Endothelial cell of umbilical vein (primary cell): ENCODE data around the gene ZNF491. TPM values are rescaled to one million over a fixed set of nuclear protein-coding genes. Genes with fewer than 3 reads are reported as not detected.
"Not testable (repeated sequence)": the region's sequence is repeated elsewhere in the genome, so short reads cannot be mapped to it uniquely, and the experiment has no call there.

Experiments
- BruUV-seq: library from RNA; stranded (reverse); fragments of 400-500 nt; replicated peaks from 2 replicates; lab custom pipeline; 2021; lab: Mats Ljungman, UMichigan
- CTCF ChIA-PET: fragments of 300-600, 350-600 bp; sonication (Branson Sonifier 250); formaldehyde crosslinking; loops from one replicate; lab custom pipeline; 2021; ENCODE audit warnings: antibody characterized with exemption, inconsistent platforms; lab: Charles Lee
- POLR2A ChIA-PET: fragments of 300-600, 350-600 bp; sonication (Branson Sonifier 250); formaldehyde crosslinking; loops from one replicate; lab custom pipeline; 2021; ENCODE audit warnings: antibody characterized with exemption, inconsistent platforms; lab: Charles Lee
- DNase-seq: peaks from one replicate; pipeline ENCODE4 v3.0.0-alpha.2; 2011; ENCODE audit warnings: low read depth, low spot score
- FAIRE-seq: peaks from 2 replicates; lab custom pipeline; 2011; peaks lifted over from hg19 to GRCh38; lab: Jason Lieb, UNC
- H2AFZ ChIP-seq: 2 replicates; pipeline ENCODE4 v1.6.0; 2012; ENCODE audit warnings: low read depth, low read length, control low read depth, inconsistent platforms
- H3K27ac ChIP-seq: 2 replicates; pipeline ENCODE4 v1.5.1; 2011; ENCODE audit warnings: low read depth, mild to moderate bottlenecking, control low read depth, low read length, moderate library complexity; ENCODE audit not compliant: insufficient read depth
- H3K27me3 ChIP-seq, 2 experiments: 2 replicates each; pipeline versions ENCODE4 v1.6.0 to v1.6.1; 2011; ENCODE audit warnings: low read length in 2 of 2, mixed read lengths in 1 of 2; ENCODE audit not compliant: control insufficient read depth in 2 of 2, insufficient read depth in 2 of 2
- H3K36me3 ChIP-seq, 2 experiments: 2 replicates in 1 of 2; 3 replicates in 1 of 2; pipeline ENCODE4 v1.5.1; 2011; ENCODE audit warnings: low read length in 2 of 2, mild to moderate bottlenecking in 1 of 2, moderate library complexity in 1 of 2; ENCODE audit not compliant: control insufficient read depth in 2 of 2, insufficient read depth in 2 of 2; ENCODE audit errors: extremely low read depth in 1 of 2
- H3K4me1 ChIP-seq: 3 replicates; pipeline ENCODE4 v1.5.1; 2011; ENCODE audit warnings: mild to moderate bottlenecking, low read length; ENCODE audit not compliant: control insufficient read depth, insufficient read depth; ENCODE audit errors: extremely low read depth
- H3K4me2 ChIP-seq: 2 replicates; pipeline ENCODE4 v1.6.1; 2011; ENCODE audit warnings: low read length, control low read depth, mixed read lengths; ENCODE audit not compliant: insufficient read depth
- H3K4me3 ChIP-seq, 3 experiments: fragments of 200-600 bp in 1 of 3; sonication (generic), shearing (Covaris generic) in 1 of 3; replicated peaks in 1 of 3; 2 replicates each; pipeline ENCODE4 v1.5.1; 2011 to 2016; ENCODE audit warnings: control low read depth in 3 of 3, low read length in 3 of 3, mild to moderate bottlenecking in 2 of 3, inconsistent platforms in 1 of 3, low read depth in 1 of 3, moderate library complexity in 1 of 3; ENCODE audit not compliant: insufficient read depth in 1 of 3
- H3K79me2 ChIP-seq: 2 replicates; pipeline ENCODE4 v1.6.0; 2012; ENCODE audit warnings: low read length, inconsistent platforms; ENCODE audit not compliant: control insufficient read depth, insufficient read depth
- H3K9ac ChIP-seq: replicated peaks from 2 replicates; pipeline ENCODE3; 2011; ENCODE audit warnings: low read length, control low read depth; ENCODE audit not compliant: insufficient read depth; ENCODE audit errors: extremely low read depth
- H3K9me1 ChIP-seq: replicated peaks from 3 replicates; pipeline ENCODE4 v1.6.0; 2011; ENCODE audit warnings: mild to moderate bottlenecking, low read length; ENCODE audit not compliant: control insufficient read depth, insufficient read depth; ENCODE audit errors: extremely low read depth
- H3K9me3 ChIP-seq: replicated peaks from 2 replicates; pipeline ENCODE4 v1.5.1; 2012; ENCODE audit warnings: low read length, inconsistent platforms; ENCODE audit not compliant: control insufficient read depth, insufficient read depth
- H4K20me1 ChIP-seq: replicated peaks from 2 replicates; pipeline ENCODE3; 2011; ENCODE audit warnings: mild to moderate bottlenecking, low read length; ENCODE audit not compliant: control insufficient read depth, insufficient read depth; ENCODE audit errors: extremely low read depth
- EZH2 ChIP-seq: IDR thresholded peaks from 2 replicates; pipeline ENCODE4 v1.6.1; 2012; ENCODE audit warnings: borderline replicate concordance, low read depth, mild to moderate bottlenecking, moderate library complexity, low read length, inconsistent platforms; ENCODE audit not compliant: severe bottlenecking
- FOS ChIP-seq: IDR thresholded peaks from 2 replicates; pipeline ENCODE4 v1.6.1; 2011; ENCODE audit warnings: mild to moderate bottlenecking, low read length, moderate library complexity, borderline replicate concordance; ENCODE audit not compliant: insufficient read depth
- GATA2 ChIP-seq: IDR thresholded peaks from 2 replicates; pipeline ENCODE4 v1.7.0; 2011; ENCODE audit warnings: low read depth, mild to moderate bottlenecking, moderate library complexity, mixed read lengths, low read length; ENCODE audit not compliant: insufficient read length, insufficient read depth
- JUN ChIP-seq: IDR thresholded peaks from 2 replicates; pipeline ENCODE4 v1.6.1; 2011; ENCODE audit warnings: borderline replicate concordance, low read depth; ENCODE audit not compliant: insufficient read length, insufficient read depth
- MYC ChIP-seq: IDR thresholded peaks from one replicate; pipeline ENCODE4 v1.6.1; 2011; ENCODE audit warnings: mild to moderate bottlenecking, low read depth, low read length
- dilution Hi-C: fragments of 300-500 bp; cut with MboI; formaldehyde crosslinking; loops from one replicate; pipeline ENCODE4 v1.15.0; 2019; ENCODE audit warnings: low sequenced_read_pairs; ENCODE audit not compliant: extremely low pct_ligation_motif_present
- intact Hi-C: fragments of 100-400 bp; cut with micrococcal nuclease; formaldehyde crosslinking; loops from one replicate; pipeline ENCODE4 v1.10.0; 2022
- polyA plus RNA-seq, 4 experiments: library from polyadenylated mRNA; depleted of rRNA in 3 of 4; stranded (reverse) in 3 of 4; unstranded in 1 of 4; fragments of >200 nt; gene quantifications; 2 replicates each; pipeline versions ENCODE4 v1.2.1 to v1.2.3, GENCODE V29; 2011 to 2012; ENCODE audit warnings: missing spikeins in 1 of 4
- total RNA-seq: library from RNA; stranded (reverse); gene quantifications from 2 replicates; pipeline ENCODE4 v1.2.3, GENCODE V29; 2021
- TF ChIP-seq, protein P1 (sequence below), 2 donors: IDR thresholded peaks; 1 replicate in 1 of 2; 2 replicates in 1 of 2; pipeline ENCODE4 v1.5.1; 2011; ENCODE audit warnings: low read length in 2 of 2, mild to moderate bottlenecking in 2 of 2, moderate library complexity in 2 of 2, control low read depth in 1 of 2, inconsistent platforms in 1 of 2, low read depth in 1 of 2; ENCODE audit not compliant: insufficient read depth in 1 of 2; ENCODE audit errors: extremely low read depth in 1 of 2
- TF ChIP-seq, protein P2 (sequence below): IDR thresholded peaks from 2 replicates; pipeline ENCODE4 v1.6.1; 2011; ENCODE audit not compliant: insufficient read depth, insufficient read length

Gene ZNF491
- total and polyA plus RNA-seq, 2 donors (not counting 3 experiments of a cell fraction or from before 2014, with no cell fraction given): 0.55 to 1.1 TPM

DNA sequence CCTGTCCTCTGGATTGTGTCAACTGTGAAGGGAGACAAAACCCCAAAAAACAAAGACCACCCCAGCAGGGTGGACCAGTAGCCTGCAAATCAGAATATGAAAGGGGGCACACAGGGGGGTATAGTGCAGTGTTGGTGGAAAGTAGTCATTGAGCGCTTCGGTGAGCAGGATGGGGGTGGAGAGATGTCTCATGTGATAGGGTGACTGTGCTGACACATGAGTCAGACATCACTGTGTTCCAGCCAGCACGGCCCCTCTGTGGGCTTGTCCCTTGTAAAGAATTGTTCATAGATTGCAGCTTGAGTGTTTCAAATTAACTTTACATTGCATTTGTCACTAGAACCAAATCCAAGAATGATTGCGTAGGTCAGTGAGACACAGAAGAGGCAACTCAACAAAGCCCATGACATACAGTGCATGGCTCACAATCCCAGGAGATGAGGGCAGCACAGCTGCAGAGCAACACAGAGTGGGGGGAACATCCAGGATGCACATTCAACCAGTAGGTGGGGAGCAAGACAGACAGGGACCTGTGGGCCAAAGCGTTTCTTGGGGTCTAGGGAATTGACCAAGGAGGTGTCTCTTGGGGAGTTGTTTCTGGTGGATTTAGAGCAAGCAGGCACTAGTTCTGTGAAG lies 23.3 kb downstream of the ZNF491 start:
- Histone ChIP-seq H3K36me3 (no peaks in the 10 kb centered on the region), H3K4me3 (no peak overlapping the region), H3K9ac (no peak overlapping the region), H4K20me1 (no peaks in the 10 kb centered on the region), H3K4me2 (no peak overlapping the region), H2AFZ (no peak overlapping the region), H3K79me2 (no peaks in the 10 kb centered on the region), H3K9me3 (no peaks in the 10 kb centered on the region), H3K9me1 (no peaks in the 10 kb centered on the region), H3K4me1 (no peaks in the 10 kb centered on the region), H3K27me3 (no peaks in the 10 kb centered on the region), H3K27ac (no peak overlapping the region)
- DNase-seq (no peak), FAIRE-seq (no peak)
- ChIA-PET POLR2A (no interaction called here), CTCF (no interaction called here)
- dilution Hi-C loops (no loop called here), intact Hi-C loops (no loop called here)
- TF ChIP-seq, protein P1, sequence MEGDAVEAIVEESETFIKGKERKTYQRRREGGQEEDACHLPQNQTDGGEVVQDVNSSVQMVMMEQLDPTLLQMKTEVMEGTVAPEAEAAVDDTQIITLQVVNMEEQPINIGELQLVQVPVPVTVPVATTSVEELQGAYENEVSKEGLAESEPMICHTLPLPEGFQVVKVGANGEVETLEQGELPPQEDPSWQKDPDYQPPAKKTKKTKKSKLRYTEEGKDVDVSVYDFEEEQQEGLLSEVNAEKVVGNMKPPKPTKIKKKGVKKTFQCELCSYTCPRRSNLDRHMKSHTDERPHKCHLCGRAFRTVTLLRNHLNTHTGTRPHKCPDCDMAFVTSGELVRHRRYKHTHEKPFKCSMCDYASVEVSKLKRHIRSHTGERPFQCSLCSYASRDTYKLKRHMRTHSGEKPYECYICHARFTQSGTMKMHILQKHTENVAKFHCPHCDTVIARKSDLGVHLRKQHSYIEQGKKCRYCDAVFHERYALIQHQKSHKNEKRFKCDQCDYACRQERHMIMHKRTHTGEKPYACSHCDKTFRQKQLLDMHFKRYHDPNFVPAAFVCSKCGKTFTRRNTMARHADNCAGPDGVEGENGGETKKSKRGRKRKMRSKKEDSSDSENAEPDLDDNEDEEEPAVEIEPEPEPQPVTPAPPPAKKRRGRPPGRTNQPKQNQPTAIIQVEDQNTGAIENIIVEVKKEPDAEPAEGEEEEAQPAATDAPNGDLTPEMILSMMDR (IDR thresholded peaks at IDR 0.05; ENCODE audit: extremely low read depth in 1 of 2, insufficient read depth in 1 of 2, low read depth in 1 of 2, low read length in 2 of 2): no peak
- TF ChIP-seq GATA2 (no peak), JUN (no peak), MYC (no peak), FOS (no peak), EZH2 (no peak)
- TF ChIP-seq, protein P2, sequence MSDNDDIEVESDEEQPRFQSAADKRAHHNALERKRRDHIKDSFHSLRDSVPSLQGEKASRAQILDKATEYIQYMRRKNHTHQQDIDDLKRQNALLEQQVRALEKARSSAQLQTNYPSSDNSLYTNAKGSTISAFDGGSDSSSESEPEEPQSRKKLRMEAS: no peak
- BruUV-seq: no TSS peak

DNA sequence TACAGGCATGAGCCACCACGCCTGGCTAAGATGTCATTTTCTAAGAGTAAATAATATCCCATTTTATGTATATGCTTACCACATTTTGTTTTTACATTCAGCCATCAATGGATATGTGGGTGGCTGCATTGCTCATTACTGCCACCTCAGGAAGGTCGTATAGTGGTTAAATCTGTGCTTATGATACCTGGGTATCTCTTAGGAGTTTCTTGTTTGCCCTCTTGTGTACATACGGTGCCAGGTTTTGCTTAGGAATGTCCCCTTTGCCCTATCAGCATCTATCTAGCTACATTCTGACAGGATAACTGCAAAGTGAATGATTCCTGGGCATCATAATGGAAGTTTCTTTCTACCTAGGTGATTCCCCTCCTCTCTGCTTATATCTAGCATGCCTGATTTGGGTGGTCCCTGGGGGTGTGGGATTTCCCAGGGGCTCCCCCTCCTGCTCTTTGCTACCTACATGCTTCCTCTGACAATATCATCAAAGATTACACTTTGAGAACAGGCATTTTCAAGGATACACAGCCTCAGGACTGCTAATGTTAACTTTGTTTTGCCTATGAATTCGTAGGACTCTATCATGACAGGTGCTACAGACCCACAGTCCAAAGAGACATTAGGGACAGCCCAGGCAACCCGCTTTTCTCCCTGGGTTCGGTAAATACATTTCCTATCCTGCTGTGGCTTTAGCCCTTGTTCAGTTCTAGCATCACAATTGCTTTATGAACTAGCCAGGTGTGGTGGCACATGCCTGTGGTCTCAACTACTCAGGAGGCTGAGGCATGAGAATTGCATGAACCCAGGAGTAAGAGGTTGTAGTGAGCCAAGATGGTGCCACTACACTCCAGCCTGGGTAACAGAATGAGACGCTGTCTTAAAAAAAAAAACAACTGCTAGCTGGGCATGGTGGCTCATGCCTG lies 30.9 kb downstream of the ZNF491 start:
- H3K4me3 ChIP-seq, H3K79me2 ChIP-seq, dilution Hi-C loops, H3K9me1 ChIP-seq, H3K9ac ChIP-seq, H3K27me3 ChIP-seq, POLR2A ChIA-PET, DNase-seq, FAIRE-seq, H3K36me3 ChIP-seq, BruUV-seq, H2AFZ ChIP-seq, H3K4me1 ChIP-seq, H4K20me1 ChIP-seq, CTCF ChIA-PET, H3K27ac ChIP-seq, intact Hi-C loops, H3K4me2 ChIP-seq: not testable (repeated sequence)
- H3K9me3 ChIP-seq: peaks cover 14% of the 10 kb centered on the region
